ENCODE data around the gene GRIA4.
"Not testable (repeated sequence)": the region's sequence is repeated elsewhere in the genome, so short reads cannot be mapped to it uniquely, and the experiment has no call there.

The GRIA4 gene

GRCh38 chr11:105719073-105719822 lies 109.4 kb downstream of the GRIA4 start:
- no peak for DNase-seq (ENCODE audit: low read depth)

GRCh38 chr11:105720096-105720495 lies 110.2 kb downstream of the GRIA4 start:
- no peak for DNase-seq (ENCODE audit: low read depth)

GRCh38 chr11:105723269-105723668 lies 113.4 kb downstream of the GRIA4 start:
- DNase-seq (ENCODE audit: low read depth) = no peak

- DNase-seq (ENCODE audit: low read depth) = no peak
Measured at GRCh38 chr11:105732611-105733010, 122.7 kb downstream of the GRIA4 start.

GRCh38 chr11:105734426-105734825 lies 124.6 kb downstream of the GRIA4 start:
- DNase-seq (ENCODE audit: low read depth) = no peak

GRCh38 chr11:105738251-105738650 lies 128.4 kb downstream of the GRIA4 start:
- DNase-seq (ENCODE audit: low read depth) = no peak

- DNase-seq (ENCODE audit: low read depth) = no peak
Measured at GRCh38 chr11:105738986-105739795, 129.3 kb downstream of the GRIA4 start.

- no peak for DNase-seq (ENCODE audit: low read depth)
Measured at GRCh38 chr11:105740164-105740903, 130.5 kb downstream of the GRIA4 start.

- no peak for DNase-seq (ENCODE audit: low read depth)
Measured at GRCh38 chr11:105741488-105742020, 131.7 kb downstream of the GRIA4 start.

- DNase-seq (ENCODE audit: low read depth) = no peak
Measured at GRCh38 chr11:105754260-105754659, 144.4 kb downstream of the GRIA4 start.

GRCh38 chr11:105754716-105755115 lies 144.8 kb downstream of the GRIA4 start:
- DNase-seq (ENCODE audit: low read depth) = no peak

GRCh38 chr11:105757107-105757506 lies 147.2 kb downstream of the GRIA4 start:
- DNase-seq (ENCODE audit: low read depth) = no peak

- no peak for DNase-seq (ENCODE audit: low read depth)
Measured at GRCh38 chr11:105763594-105763993, 153.7 kb downstream of the GRIA4 start.

GRCh38 chr11:105767931-105768330 lies 158.1 kb downstream of the GRIA4 start:
- DNase-seq (ENCODE audit: low read depth) = no peak

GRCh38 chr11:105769627-105770026 lies 159.8 kb downstream of the GRIA4 start:
- no peak for DNase-seq (ENCODE audit: low read depth)

- DNase-seq (ENCODE audit: low read depth) = not testable (repeated sequence)
Measured at GRCh38 chr11:105773452-105773851, 163.6 kb downstream of the GRIA4 start.

GRCh38 chr11:105774899-105775298 lies 165.0 kb downstream of the GRIA4 start:
- no peak for DNase-seq (ENCODE audit: low read depth)

- DNase-seq (ENCODE audit: low read depth) = no peak
Measured at GRCh38 chr11:105780781-105781525, 171.1 kb downstream of the GRIA4 start.

GRCh38 chr11:105781807-105782206 lies 171.9 kb downstream of the GRIA4 start:
- DNase-seq (ENCODE audit: low read depth) = no peak

- DNase-seq (ENCODE audit: low read depth) = no peak
Measured at GRCh38 chr11:105783216-105783615, 173.3 kb downstream of the GRIA4 start.

- not testable (repeated sequence) for DNase-seq (ENCODE audit: low read depth)
Measured at GRCh38 chr11:105785850-105786249, 176.0 kb downstream of the GRIA4 start.

- no peak for DNase-seq (ENCODE audit: low read depth)
Measured at GRCh38 chr11:105786741-105787140, 176.9 kb downstream of the GRIA4 start.

Measured in stimulated activated CD8-positive, alpha-beta memory T cell treated with anti-CD3 and anti-CD28 coated beads, Interleukin-15, amount 100 ng/mL, for 1 hour (primary cell).